ENCODE data around the gene ADAMTS19. TPM values are rescaled to one million over a fixed set of nuclear protein-coding genes. Genes with fewer than 3 reads are reported as not detected.

ADAMTS19 gene
- total and polyA plus RNA-seq, 9 of the 15 experiments (the other 6 are each of a cell fraction or from before 2014, with no cell fraction given): not detected

- no peaks in the 10 kb centered on the region for H4K20me1 ChIP-seq (replicated peaks; ENCODE audit: control insufficient read depth, insufficient read depth, low read length)
- DNase-seq (ENCODE audit: extremely low read depth in 1 of 4, low spot score in 3 of 4) (no peak), FAIRE-seq (no peak), ATAC-seq (no peak)
- ChIA-PET POLR2A (no interaction called here), CTCF (ENCODE audit: low intra/inter-chr PET ratio) (no interaction called here)
- 0% methylated on average over 2 of the region's 2 CpGs for WGBS (ENCODE audit: insufficient coverage, low coverage, missing lambda C conversion rate)
- H3K27ac ChIP-seq (ENCODE audit: extremely low read depth, low read depth, low read length): no peak overlapping the region
- no TSS peak for BruUV-seq (replicated peaks)
- no peaks in the 10 kb centered on the region for H3K9me1 ChIP-seq (ENCODE audit: control insufficient read depth, insufficient read depth, low read length)
- H2AFZ ChIP-seq (ENCODE audit: low read depth, low read length): no peak overlapping the region
- H3K4me1 ChIP-seq (replicated peaks in 1 of 2; ENCODE audit: control insufficient read depth in 2 of 2, insufficient read depth in 2 of 2, low read length in 2 of 2): no peaks in the 10 kb centered on the region
- H3K4me3 ChIP-seq: no peak overlapping the region
- no peaks in the 10 kb centered on the region for H3K79me2 ChIP-seq (ENCODE audit: control insufficient read depth, insufficient read depth, low read length)
- H3K36me3 ChIP-seq (ENCODE audit: control insufficient read depth, insufficient read depth, low read length): no peaks in the 10 kb centered on the region
- TF ChIP-seq PHTF2 (CRISPR knock-in tag; IDR thresholded peaks at IDR 0.05) (no peak), TOE1 (IDR thresholded peaks at IDR 0.05; ENCODE audit: borderline replicate concordance) (no peak), TOE1 (CRISPR knock-in tag; IDR thresholded peaks at IDR 0.05; ENCODE audit: borderline replicate concordance, low read depth) (no peak), PCBP2 (IDR thresholded peaks at IDR 0.05; ENCODE audit: low read depth, low read length, poor library complexity, severe bottlenecking) (no peak), NCOA2 (IDR thresholded peaks at IDR 0.05; ENCODE audit: partially characterized antibody in 2 of 2) (no peak), ZBTB12 (CRISPR knock-in tag; IDR thresholded peaks at IDR 0.05) (no peak), ZNF12 (CRISPR knock-in tag; IDR thresholded peaks at IDR 0.05) (no peak), NR0B1 (IDR thresholded peaks at IDR 0.05; ENCODE audit: partially characterized antibody) (no peak), NELFE (IDR thresholded peaks at IDR 0.05; ENCODE audit: insufficient read depth, insufficient read length) (no peak)
- intact Hi-C loops (cut with micrococcal nuclease) (no loop called here), in situ Hi-C loops (cut with MboI) (no loop called here)
- no peak overlapping the region for H3K9ac ChIP-seq (ENCODE audit: insufficient read depth in 1 of 2, low read depth in 2 of 2, low read length in 2 of 2)
- no peak overlapping the region for H3K4me2 ChIP-seq (ENCODE audit: insufficient read depth, low read length)
- H3K27me3 ChIP-seq (ENCODE audit: control insufficient read depth in 2 of 2, insufficient read depth in 2 of 2, low read length in 2 of 2): no peaks in the 10 kb centered on the region
- H3K9me3 ChIP-seq (replicated peaks; ENCODE audit: control insufficient read depth, insufficient read depth, low read depth, low read length): no peaks in the 10 kb centered on the region
Observed at GRCh38 chr5:129781594-129781993, 321.5 kb downstream of the ADAMTS19 start.

Data from K562 (cell line).